Fibroblast of mammary gland (primary cell): Measurements from ENCODE around the gene CXCR6.

Experiments used
- DNase-seq: peaks from one replicate; pipeline ENCODE4 v3.0.0-alpha.2; 2010; ENCODE audit warnings: low read depth
- H3K4me3 ChIP-seq: 2 replicates; pipeline ENCODE4 v1.5.1; 2011; ENCODE audit warnings: low read depth, mild to moderate bottlenecking, low read length, moderate library complexity; ENCODE audit not compliant: control insufficient read depth
- TF ChIP-seq, protein P1 (sequence below): conservative IDR thresholded peaks from 2 replicates; pipeline ENCODE4 v1.5.1; 2011; ENCODE audit warnings: low read depth, low read length, inconsistent platforms; ENCODE audit not compliant: control insufficient read depth, insufficient read depth

Gene CXCR6

DNA sequence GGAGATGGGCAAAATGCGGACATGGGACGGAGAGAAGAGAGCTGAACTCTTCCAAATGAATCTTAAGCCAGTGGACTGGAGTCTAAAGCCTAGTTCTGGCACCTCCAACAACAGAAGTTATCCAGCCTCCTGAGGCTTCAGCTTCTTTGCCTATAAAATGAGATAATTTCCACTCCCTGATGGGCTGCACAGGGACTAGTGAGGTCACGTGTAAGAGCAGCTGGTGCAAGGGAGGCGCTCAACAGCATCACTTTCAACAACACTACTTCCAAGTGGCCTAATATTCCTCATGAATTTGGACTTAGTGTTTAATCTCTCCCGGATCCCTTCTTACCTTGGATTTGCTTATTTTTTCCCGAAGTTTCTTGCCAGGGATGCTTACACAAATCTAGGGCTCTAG, 8.7 kb downstream of the CXCR6 start:
- no peak for DNase-seq
- TF ChIP-seq, protein P1, sequence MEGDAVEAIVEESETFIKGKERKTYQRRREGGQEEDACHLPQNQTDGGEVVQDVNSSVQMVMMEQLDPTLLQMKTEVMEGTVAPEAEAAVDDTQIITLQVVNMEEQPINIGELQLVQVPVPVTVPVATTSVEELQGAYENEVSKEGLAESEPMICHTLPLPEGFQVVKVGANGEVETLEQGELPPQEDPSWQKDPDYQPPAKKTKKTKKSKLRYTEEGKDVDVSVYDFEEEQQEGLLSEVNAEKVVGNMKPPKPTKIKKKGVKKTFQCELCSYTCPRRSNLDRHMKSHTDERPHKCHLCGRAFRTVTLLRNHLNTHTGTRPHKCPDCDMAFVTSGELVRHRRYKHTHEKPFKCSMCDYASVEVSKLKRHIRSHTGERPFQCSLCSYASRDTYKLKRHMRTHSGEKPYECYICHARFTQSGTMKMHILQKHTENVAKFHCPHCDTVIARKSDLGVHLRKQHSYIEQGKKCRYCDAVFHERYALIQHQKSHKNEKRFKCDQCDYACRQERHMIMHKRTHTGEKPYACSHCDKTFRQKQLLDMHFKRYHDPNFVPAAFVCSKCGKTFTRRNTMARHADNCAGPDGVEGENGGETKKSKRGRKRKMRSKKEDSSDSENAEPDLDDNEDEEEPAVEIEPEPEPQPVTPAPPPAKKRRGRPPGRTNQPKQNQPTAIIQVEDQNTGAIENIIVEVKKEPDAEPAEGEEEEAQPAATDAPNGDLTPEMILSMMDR = no peak

DNA sequence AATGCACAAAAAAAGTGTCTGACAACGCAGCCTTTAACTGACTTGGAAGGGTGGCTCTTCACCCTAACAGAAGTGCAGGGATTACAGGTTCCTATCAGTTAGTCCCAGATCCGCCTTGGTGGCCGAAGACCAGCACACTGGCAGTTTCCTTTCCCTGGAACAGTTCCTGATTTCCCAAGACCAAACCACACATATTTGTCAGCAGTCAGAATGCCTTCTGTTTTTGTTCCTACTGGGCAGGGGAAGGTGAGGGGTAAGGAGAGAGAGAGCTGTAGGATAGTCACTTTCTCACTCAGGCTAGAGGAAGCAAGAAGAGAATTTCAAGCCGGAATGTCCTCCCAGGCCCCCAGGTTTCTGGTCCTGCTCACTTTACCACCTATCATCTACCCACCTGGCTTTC, 9.2 kb downstream of the CXCR6 start:
- no peak overlapping the region for H3K4me3 ChIP-seq
- no peak for DNase-seq
- TF ChIP-seq, protein P1 = no peak

More for the DNA sequence above, 8.7 kb downstream of the CXCR6 start:
- H3K4me3 ChIP-seq = no peak overlapping the region

DNA sequence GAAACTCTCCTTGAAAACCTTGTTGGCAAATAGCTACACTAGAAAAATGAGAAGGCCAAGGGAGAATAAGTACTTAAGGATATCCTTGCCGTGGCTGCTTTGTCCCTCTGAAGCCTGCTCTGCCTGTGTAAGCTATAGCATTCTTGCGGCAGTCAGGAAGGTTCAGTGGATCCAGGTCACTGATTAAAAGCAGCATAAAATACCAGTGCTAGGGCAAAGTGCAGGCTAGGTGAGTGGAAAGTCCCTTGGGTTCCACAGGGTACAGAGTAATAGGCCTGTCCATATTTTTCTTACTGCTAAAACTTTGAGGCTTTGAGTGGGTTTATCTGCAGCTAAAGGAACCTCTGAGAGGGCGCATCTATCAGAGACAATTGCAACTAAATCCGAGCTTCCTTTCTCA, 10.3 kb downstream of the CXCR6 start:
- TF ChIP-seq, protein P1 = no peak
- no peak for DNase-seq
- no peak overlapping the region for H3K4me3 ChIP-seq

DNA sequence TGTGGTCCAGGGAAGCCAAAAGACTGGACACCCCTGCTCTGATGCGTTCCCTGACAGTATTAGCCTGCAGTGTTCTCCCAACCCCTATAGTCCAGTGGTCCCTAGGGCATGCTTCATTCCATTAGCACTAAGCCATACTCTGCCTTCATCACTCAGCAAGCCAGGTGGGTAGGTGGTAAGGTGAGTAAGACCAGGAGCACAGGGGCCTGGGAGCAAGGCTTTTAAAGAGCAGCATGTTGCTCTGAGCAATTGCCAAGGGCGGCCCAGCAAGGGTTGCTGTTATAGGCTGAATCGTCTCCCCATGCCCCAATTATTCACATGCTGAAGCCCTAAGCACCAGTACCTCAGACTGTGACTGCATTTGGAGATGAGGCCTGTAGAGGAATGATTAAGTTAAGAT, 11.0 kb downstream of the CXCR6 start:
- no peak overlapping the region for H3K4me3 ChIP-seq
- TF ChIP-seq, protein P1 = no peak
- DNase-seq = no peak

DNA sequence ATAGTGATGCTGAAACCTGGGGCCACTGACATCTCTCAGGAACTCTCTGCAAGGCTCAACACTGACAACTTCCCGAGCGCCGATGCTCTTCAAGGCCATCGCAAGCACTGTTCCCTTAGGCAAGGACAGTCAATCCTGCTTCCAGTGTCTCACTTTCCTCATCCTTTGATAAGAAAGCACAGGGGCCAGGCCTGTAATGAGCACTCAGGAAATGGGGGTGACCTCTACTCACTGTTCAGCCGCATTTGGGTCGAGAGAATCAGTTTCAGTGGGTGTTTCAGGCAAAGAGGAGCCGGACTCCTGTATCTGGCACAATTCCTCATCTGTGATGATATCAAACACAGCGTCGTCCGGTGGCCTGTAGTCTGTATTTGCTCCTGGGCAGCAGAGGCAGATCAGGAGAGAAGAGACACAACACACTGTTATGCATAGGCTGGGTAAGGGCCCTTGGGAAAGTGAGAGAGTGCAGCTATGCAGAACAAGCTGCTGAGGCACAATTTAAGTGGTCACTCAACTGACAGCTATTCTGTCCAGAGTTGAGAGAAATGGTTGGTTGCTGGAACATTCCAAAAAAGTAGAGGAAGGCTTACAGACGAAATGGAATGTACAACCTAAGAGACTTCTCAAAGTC, 11.9 kb downstream of the CXCR6 start:
- TF ChIP-seq, protein P1 = no peak
- no peak overlapping the region for H3K4me3 ChIP-seq
- no peak for DNase-seq

DNA sequence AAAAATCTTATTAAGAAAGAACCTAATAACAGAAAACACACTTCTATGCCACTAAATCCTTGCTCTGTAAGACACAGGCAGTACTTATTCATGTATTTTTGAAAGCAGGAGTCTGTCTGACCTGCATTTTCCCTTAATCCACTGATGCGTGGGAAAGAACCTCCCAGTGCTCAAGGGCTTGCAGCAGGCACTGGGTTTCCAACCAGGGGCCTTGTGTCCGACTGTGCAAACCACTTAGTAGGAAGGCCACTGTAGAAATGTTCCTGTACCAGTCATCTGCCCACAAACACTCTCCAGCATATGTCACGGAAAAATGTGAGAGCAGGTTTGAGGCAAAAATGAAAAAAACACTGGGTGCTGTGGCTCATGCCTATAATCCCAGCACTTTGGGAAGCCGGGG, 12.4 kb downstream of the CXCR6 start:
- no peak for DNase-seq
- TF ChIP-seq, protein P1 = no peak
- H3K4me3 ChIP-seq = no peak overlapping the region

DNA sequence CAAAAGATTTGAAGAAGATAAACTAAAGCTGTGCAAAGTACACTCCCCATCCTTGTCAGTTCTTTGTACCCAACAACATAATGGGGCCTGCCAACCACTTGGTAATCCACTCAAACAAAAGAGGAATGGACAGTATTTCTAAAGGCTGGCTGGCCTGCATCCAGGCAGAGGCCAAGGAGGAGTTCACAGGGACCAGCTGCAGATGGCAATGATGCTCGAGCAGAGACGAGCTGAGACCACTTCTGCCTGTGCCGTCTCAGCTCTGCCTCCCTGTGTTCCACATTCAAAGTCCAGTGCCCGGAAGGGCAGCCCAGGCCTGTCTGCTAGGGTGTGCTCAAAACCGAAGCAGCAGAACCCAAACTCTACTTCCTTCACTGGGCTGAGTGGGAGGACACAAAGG, 14.3 kb downstream of the CXCR6 start:
- DNase-seq = no peak
- H3K4me3 ChIP-seq = no peak overlapping the region
- TF ChIP-seq, protein P1 = no peak
